Mammary epithelial cell (primary cell): Measurements from ENCODE around the gene DCLK3.

Experiments
- EZH2 ChIP-seq: IDR thresholded peaks from 2 replicates; pipeline ENCODE4 v1.6.1; 2012; ENCODE audit warnings: low read length, inconsistent platforms, borderline replicate concordance
- TF ChIP-seq, protein P1 (sequence below), 2 donors: IDR thresholded peaks in 1 of 2; conservative IDR thresholded peaks in 1 of 2; 2 replicates each; pipeline ENCODE4 v1.5.1; 2011 to 2012; ENCODE audit warnings: inconsistent platforms in 2 of 2, low read length in 2 of 2, mild to moderate bottlenecking in 2 of 2, control low read depth in 1 of 2, low read depth in 1 of 2; ENCODE audit not compliant: insufficient read depth in 1 of 2; ENCODE audit errors: extremely low read depth in 1 of 2

DNA sequence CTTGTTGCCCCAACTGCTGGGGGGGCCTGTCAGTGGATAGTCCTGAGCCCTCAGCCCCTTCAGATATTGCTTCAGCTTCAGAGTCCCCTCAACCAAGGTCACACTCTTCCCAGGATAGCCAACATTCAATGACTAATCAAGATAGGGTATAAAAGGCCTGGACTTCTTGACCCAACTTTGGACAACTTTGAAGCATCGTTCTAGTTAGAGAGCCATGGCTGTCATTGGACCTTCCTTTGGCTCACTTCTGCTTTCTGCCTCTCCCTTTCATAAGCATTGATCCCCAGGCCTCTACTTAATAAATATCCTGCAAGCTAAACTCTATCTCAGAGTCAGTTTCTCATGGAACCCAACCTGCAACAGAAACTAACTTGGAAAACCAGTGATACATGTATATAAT is 31.3 kb upstream of the DCLK3 start:
- TF ChIP-seq, protein P1, sequence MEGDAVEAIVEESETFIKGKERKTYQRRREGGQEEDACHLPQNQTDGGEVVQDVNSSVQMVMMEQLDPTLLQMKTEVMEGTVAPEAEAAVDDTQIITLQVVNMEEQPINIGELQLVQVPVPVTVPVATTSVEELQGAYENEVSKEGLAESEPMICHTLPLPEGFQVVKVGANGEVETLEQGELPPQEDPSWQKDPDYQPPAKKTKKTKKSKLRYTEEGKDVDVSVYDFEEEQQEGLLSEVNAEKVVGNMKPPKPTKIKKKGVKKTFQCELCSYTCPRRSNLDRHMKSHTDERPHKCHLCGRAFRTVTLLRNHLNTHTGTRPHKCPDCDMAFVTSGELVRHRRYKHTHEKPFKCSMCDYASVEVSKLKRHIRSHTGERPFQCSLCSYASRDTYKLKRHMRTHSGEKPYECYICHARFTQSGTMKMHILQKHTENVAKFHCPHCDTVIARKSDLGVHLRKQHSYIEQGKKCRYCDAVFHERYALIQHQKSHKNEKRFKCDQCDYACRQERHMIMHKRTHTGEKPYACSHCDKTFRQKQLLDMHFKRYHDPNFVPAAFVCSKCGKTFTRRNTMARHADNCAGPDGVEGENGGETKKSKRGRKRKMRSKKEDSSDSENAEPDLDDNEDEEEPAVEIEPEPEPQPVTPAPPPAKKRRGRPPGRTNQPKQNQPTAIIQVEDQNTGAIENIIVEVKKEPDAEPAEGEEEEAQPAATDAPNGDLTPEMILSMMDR (conservative IDR thresholded peaks at IDR 0.05 in 1 of 2, IDR thresholded peaks at IDR 0.05 in 1 of 2; ENCODE audit: extremely low read depth in 1 of 2, insufficient read depth in 1 of 2, low read depth in 1 of 2, low read length in 2 of 2), result no peak
- TF ChIP-seq EZH2, result no peak
